GM12878 (cell line): ENCODE results near the gene SHROOM1. TPM values are rescaled to one million over a fixed set of nuclear protein-coding genes. Genes with fewer than 3 reads are reported as not detected.

Experiments used
- ATAC-seq: fragments of 200-7000 bp; cut with Tn5 transposase; 3 replicates; pipeline ENCODE4 v1.9.1; 2020; ENCODE audit warnings: mild to moderate bottlenecking, moderate library complexity
- BruUV-seq: library from RNA; stranded (reverse); fragments of 400-500 nt; replicated peaks from 2 replicates; lab custom pipeline; 2021; lab: Mats Ljungman, UMichigan
- CTCF ChIA-PET: fragments of 300-600 bp; sonication (Branson Sonifier 250); formaldehyde crosslinking; extraction: SDS; loops from one replicate; lab custom pipeline; 2021; ENCODE audit warnings: inconsistent platforms; lab: Yijun Ruan, JAX
- POLR2A ChIA-PET: fragments of 350-600 bp; formaldehyde crosslinking; extraction: SDS; loops from one replicate; lab custom pipeline; 2021; ENCODE audit warnings: inconsistent platforms; lab: Charles Lee
- RAD21 ChIA-PET: fragments of 300-600 bp; sonication (Branson Sonifier 250); formaldehyde crosslinking; loops from one replicate; lab custom pipeline; 2023; ENCODE audit warnings: antibody characterized with exemption; ENCODE audit not compliant: unreplicated experiment; lab: Charles Lee
- SMC1A ChIA-PET: fragments of 300-600 bp; sonication (Branson Sonifier 250); formaldehyde crosslinking; loops from one replicate; lab custom pipeline; 2023; ENCODE audit not compliant: unreplicated experiment, uncharacterized antibody; lab: Charles Lee
- DNase-seq: peaks from one replicate; pipeline ENCODE4 v3.0.0-alpha.2; 2011; ENCODE audit warnings: low read depth, low spot score
- FAIRE-seq: peaks from 3 replicates; lab custom pipeline; 2011; peaks lifted over from hg19 to GRCh38; lab: Jason Lieb, UNC
- H2AFZ ChIP-seq: 2 replicates; pipeline ENCODE4 v1.6.0; 2011; ENCODE audit warnings: low read depth, low read length, control low read depth; ENCODE audit not compliant: control insufficient read depth
- H3K27ac ChIP-seq: 2 replicates; pipeline ENCODE4 v1.5.1; 2011; ENCODE audit warnings: control low read depth; ENCODE audit not compliant: control insufficient read depth, insufficient read depth
- H3K27me3 ChIP-seq, 2 experiments: replicated peaks in 1 of 2; 2 replicates each; pipeline versions ENCODE4 v1.6.0 to v1.6.1; 2011; ENCODE audit warnings: low read length in 1 of 2; ENCODE audit not compliant: control insufficient read depth in 2 of 2, insufficient read depth in 2 of 2
- H3K36me3 ChIP-seq, 2 experiments: 2 replicates each; pipeline ENCODE4 v1.5.1; 2011; ENCODE audit warnings: low read length in 1 of 2; ENCODE audit not compliant: control insufficient read depth in 2 of 2, insufficient read depth in 2 of 2
- H3K4me1 ChIP-seq: 2 replicates; pipeline ENCODE4 v1.6.1; 2011; ENCODE audit warnings: mild to moderate bottlenecking, low read length, moderate library complexity, mixed read lengths; ENCODE audit not compliant: control insufficient read depth, insufficient read depth
- H3K4me2 ChIP-seq: 2 replicates; pipeline ENCODE4 v1.6.0; 2011; ENCODE audit warnings: control low read depth; ENCODE audit not compliant: control insufficient read depth, insufficient read depth
- H3K4me3 ChIP-seq: fragments of 200-600 bp; sonication (generic); 2 replicates; pipeline ENCODE4 v1.5.1; 2016
- H3K79me2 ChIP-seq: 2 replicates; pipeline ENCODE4 v1.6.0; 2011; ENCODE audit warnings: low read length; ENCODE audit not compliant: control insufficient read depth, insufficient read depth
- H3K9ac ChIP-seq: 2 replicates; pipeline ENCODE4 v1.8.0; 2011; ENCODE audit warnings: low read length, control low read depth, mixed read lengths; ENCODE audit not compliant: control insufficient read depth, insufficient read depth
- H3K9me3 ChIP-seq: replicated peaks from 3 replicates; pipeline ENCODE4 v1.5.1; 2011; ENCODE audit warnings: mild to moderate bottlenecking, low read length; ENCODE audit not compliant: control insufficient read depth, insufficient read depth
- H4K20me1 ChIP-seq: 2 replicates; pipeline ENCODE4 v1.6.0; 2011; ENCODE audit not compliant: control insufficient read depth, insufficient read depth
- CREB1 ChIP-seq: IDR thresholded peaks from 2 replicates; pipeline ENCODE4 v1.6.1; 2012; ENCODE audit warnings: low read depth, mild to moderate bottlenecking, inconsistent platforms
- DPF2 ChIP-seq: fragments of 450-650 bp; IDR thresholded peaks from 2 replicates; pipeline ENCODE4 v1.6.1; 2017; ENCODE audit warnings: mild to moderate bottlenecking
- E4F1 ChIP-seq: fragments of 450-650 bp; IDR thresholded peaks from 2 replicates; pipeline ENCODE4 v1.6.1; 2018; ENCODE audit warnings: borderline replicate concordance, mild to moderate bottlenecking; ENCODE audit not compliant: partially characterized antibody
- HCFC1 ChIP-seq: fragments of 150-350 bp; IDR thresholded peaks from 2 replicates; pipeline ENCODE4 v1.6.1; 2014; ENCODE audit warnings: low read length
- KDM1A ChIP-seq: fragments of 200-600 bp; sonication (generic); IDR thresholded peaks from 2 replicates; pipeline ENCODE4 v1.6.1; 2016; ENCODE audit warnings: borderline replicate concordance
- MEF2A ChIP-seq: IDR thresholded peaks from 2 replicates; pipeline ENCODE4 v1.6.1; 2011; ENCODE audit warnings: low read depth, mild to moderate bottlenecking, low read length, moderate library complexity; ENCODE audit not compliant: insufficient read depth
- MLLT1 ChIP-seq: fragments of 450-650 bp; IDR thresholded peaks from 2 replicates; pipeline ENCODE4 v1.6.1; 2016; ENCODE audit warnings: mild to moderate bottlenecking
- NR2F1 ChIP-seq: fragments of 450-650 bp; conservative IDR thresholded peaks from 2 replicates; pipeline ENCODE4 v1.6.1; 2017; ENCODE audit warnings: mild to moderate bottlenecking
- RFX5 ChIP-seq: IDR thresholded peaks from 2 replicates; pipeline ENCODE4 v1.6.1; 2011; ENCODE audit warnings: low read depth, low read length, improper control_type of control experiment
- TCF7 ChIP-seq: IDR thresholded peaks from 2 replicates; pipeline ENCODE4 v1.6.1; 2014; ENCODE audit warnings: antibody characterized with exemption, borderline replicate concordance
- WRNIP1 ChIP-seq: IDR thresholded peaks from 2 replicates; pipeline ENCODE4 v1.6.1; 2011; ENCODE audit warnings: low read depth, low read length, improper control_type of control experiment, borderline replicate concordance
- ZBTB11 ChIP-seq: fragments of 450-650 bp; formaldehyde crosslinking; IDR thresholded peaks from 2 replicates; pipeline ENCODE4 v1.5.0; 2022; ENCODE audit warnings: mild to moderate bottlenecking, missing genetic modification characterization
- ZBTB4 ChIP-seq: fragments of 450-650 bp; formaldehyde crosslinking; IDR thresholded peaks from 2 replicates; pipeline ENCODE4 v1.4.0; 2022; ENCODE audit warnings: mild to moderate bottlenecking, moderate library complexity
- ZNF384 ChIP-seq: IDR thresholded peaks from 2 replicates; pipeline ENCODE4 v1.6.1; 2012; ENCODE audit warnings: low read depth, mild to moderate bottlenecking, low read length, improper control_type of control experiment, borderline replicate concordance
- WGBS: methylation state at CpG from one replicate; pipeline ENCODE4 v1.1.6; 2016; ENCODE audit warnings: low lambda C conversion rate; ENCODE audit not compliant: insufficient replicate concordance, insufficient coverage; ENCODE audit errors: missing lambda C conversion rate; 5-methylcytosine and 5-hydroxymethylcytosine counted together
- in situ Hi-C: fragments of 300-500 bp; cut with MboI; formaldehyde crosslinking; loops from 9 replicates; pipeline ENCODE4 v1.14.3; 2018; ENCODE audit warnings: mixed read lengths
- intact Hi-C: fragments of 100-400 bp; cut with micrococcal nuclease; formaldehyde crosslinking; loops from one replicate; pipeline ENCODE4 v1.14.2; 2022; ENCODE audit not compliant: unreplicated experiment
- polyA plus RNA-seq, 11 experiments: library from polyadenylated mRNA; depleted of rRNA in 4 of 11; unstranded in 6 of 11; stranded (reverse) in 5 of 11; fragments of >200 nt; fragmentation: Nextera tagmentation in 4 of 11; fragmentation: Illumina TruSeq in 1 of 11; extraction: Ambion mirVana in 4 of 11; extraction: Trizol in 1 of 11; gene quantifications; 1 replicate in 1 of 11; 2 replicates in 10 of 11; pipeline versions ENCODE4 v1.2.1 to v1.2.3, GENCODE V29; 2011 to 2016; ENCODE audit warnings: inconsistent platforms in 2 of 11, missing spikeins in 2 of 11, low read depth in 1 of 11
- total RNA-seq, 4 experiments: library from RNA; depleted of rRNA in 3 of 4; stranded (reverse); fragments of >200 nt in 3 of 4; fragmentation: Illumina TruSeq in 1 of 4; extraction: Trizol in 1 of 4; gene quantifications; 2 replicates each; pipeline versions ENCODE4 v1.2.1 to v1.2.3, GENCODE V29; 2013 to 2021

The SHROOM1 gene
- total and polyA plus RNA-seq, 10 of the 15 experiments (the other 5 are each of a cell fraction or from before 2014, with no cell fraction given): 0.05 to 3.9 (median 1.3) TPM

- ChIA-PET CTCF (interaction anchor here (1.2 to 2.7 kb wide), 3 partner anchors 11 to 52 kb away, joined by 3 to 15 read pairs (median 4); no protein-coding TSS in a partner anchor), POLR2A (interaction anchor here (1.2 to 3.0 kb wide), 2 partner anchors 8 to 606 kb away, joined by 3 to 13 read pairs; no protein-coding TSS in a partner anchor), RAD21 (no interaction called here), SMC1A (interaction anchor here (1.0 to 1.3 kb wide), 3 partner anchors 11 to 347 kb away, joined by 3 to 4 read pairs (median 3); no protein-coding TSS in a partner anchor)
- intact Hi-C loops: no loop called here
- no TSS peak for BruUV-seq
- H3K36me3 ChIP-seq: no peaks in the 10 kb centered on the region
- in situ Hi-C loops: no loop called here
- H3K9ac ChIP-seq: no peak overlapping the region
- H3K4me2 ChIP-seq: no peak overlapping the region
- H3K4me3 ChIP-seq: no peak overlapping the region
- no peaks in the 10 kb centered on the region for H3K4me1 ChIP-seq
- no peak overlapping the region for H3K27ac ChIP-seq
- H2AFZ ChIP-seq: no peak overlapping the region
- 83% methylated on average over 3 of the region's 3 CpGs for WGBS
- H3K27me3 ChIP-seq: no peaks in the 10 kb centered on the region
- H3K79me2 ChIP-seq: no peaks in the 10 kb centered on the region
- ATAC-seq (no peak), FAIRE-seq (no peak), DNase-seq (no peak)
- no peaks in the 10 kb centered on the region for H4K20me1 ChIP-seq
- no peaks in the 10 kb centered on the region for H3K9me3 ChIP-seq
- no peak for TF ChIP-seq HCFC1
- TF ChIP-seq ZBTB11 (CRISPR knock-in tag): no peak
- no peak for TF ChIP-seq KDM1A
- no peak for TF ChIP-seq ZNF384
- no peak for TF ChIP-seq ZBTB4 (CRISPR knock-in tag)
- TF ChIP-seq MEF2A: no peak
- TF ChIP-seq NR2F1: no peak
- TF ChIP-seq RFX5: no peak
- TF ChIP-seq TCF7: no peak
- no peak for TF ChIP-seq WRNIP1
- TF ChIP-seq CREB1: no peak
- TF ChIP-seq MLLT1: no peak
- TF ChIP-seq E4F1: no peak
- TF ChIP-seq DPF2: no peak
These were observed 22.9 kb upstream of the SHROOM1 start for GRCh38 chr5:132853323-132853722.
